HG03521 (cell line): Measurements from ENCODE around the gene SYT2.
"Not testable (repeated sequence)": the region's sequence is repeated elsewhere in the genome, so short reads cannot be mapped to it uniquely, and the experiment has no call there.

Experiments used
- ATAC-seq: cut with Tn5 transposase; IDR thresholded peaks from one replicate; pipeline ENCODE4 v1.9.1; 2021; ENCODE audit warnings: mild to moderate bottlenecking, moderate library complexity; ENCODE audit not compliant: unreplicated experiment

SYT2 gene

DNA sequence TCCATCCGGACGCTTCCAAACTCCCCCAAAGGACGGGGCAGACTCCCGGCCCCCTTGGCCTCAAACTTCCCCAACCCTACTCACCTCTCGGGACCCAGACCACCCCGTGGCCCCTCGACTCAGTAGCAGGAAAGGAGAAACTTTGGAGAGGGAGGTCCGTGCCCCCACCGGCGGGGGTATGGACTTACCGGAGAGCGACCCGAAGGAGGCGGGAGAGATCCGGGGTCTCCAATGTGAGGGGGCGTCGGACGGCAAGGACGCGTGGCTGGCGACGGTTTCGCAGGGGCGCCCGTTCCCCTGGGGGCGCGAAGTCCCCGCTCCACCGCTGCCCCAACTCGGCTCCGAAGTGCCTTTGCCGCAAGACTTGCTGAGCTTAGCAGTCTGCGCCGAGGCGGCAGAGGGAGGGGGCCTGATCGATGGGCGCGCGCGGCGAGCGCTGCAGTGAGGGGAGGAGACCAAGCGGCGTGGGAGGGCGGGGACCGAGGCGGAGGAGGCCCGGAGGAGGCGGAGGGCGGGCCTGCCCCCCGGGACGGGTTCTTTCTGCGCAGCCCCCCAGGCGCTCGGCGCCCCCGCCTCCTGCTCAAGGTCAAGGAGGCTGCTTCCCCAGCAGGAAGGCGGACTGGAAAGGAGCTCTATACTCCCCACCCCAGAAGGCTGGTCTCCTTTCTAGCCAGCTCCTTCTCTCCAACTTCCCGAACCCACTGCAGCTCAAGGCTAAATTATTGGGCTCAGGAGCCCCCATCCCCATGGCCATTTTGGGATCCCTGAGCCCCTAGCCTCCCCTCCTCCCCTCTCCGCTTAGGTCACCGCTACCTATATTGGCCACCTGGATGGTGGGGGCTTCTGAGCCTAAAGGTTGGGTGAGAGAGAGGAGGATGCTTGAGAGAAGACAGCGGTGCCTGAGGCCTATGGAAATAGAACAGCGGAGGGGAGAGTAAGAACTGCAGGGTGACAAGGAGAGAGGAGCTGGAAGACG is at the start of gene SYT2:
SYT2 (minus strand) TSS at position 385 of the 976 bp plus-strand sequence. CDS start 104,682 bp downstream, outside the sequence.
- ATAC-seq = no peak

DNA sequence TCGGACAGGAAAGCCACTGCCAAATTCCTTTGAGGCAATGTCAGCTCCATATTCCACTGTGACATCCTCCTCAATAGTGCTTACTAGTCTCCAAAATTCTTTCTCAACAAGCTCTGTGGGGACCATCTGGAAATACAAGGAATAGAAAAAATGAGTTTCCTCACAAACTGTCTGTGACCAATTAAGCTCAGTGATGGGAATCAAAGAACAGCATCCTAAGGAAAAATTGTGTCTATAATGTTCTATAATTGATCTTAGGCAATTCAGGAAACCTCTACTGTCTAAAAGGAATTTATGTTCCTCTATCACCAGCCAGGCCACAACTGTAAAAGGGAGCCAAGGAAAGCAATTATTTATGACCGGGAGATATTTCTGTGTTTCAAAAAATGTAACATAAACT is 46.1 kb upstream of the SYT2 start:
- no peak for ATAC-seq

DNA sequence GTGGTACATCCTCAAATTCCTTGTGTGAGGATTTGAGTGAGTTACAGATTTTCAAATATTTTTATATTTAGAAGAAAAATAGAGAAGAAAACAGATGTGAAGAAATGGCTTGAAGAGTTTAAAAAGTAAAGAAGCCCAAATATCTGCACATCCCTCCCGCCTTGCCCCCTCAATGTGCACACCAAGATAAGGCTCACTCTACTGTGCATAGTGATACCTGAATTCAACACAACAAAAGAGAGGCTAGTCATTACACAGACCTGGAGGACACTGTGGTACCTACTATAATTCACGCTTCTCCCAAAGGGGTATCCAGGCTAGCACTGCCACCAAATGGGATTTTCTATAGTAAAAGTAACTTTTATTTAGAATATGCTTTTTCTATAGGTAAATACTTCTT is 44.0 kb upstream of the SYT2 start:
- ATAC-seq = no peak

DNA sequence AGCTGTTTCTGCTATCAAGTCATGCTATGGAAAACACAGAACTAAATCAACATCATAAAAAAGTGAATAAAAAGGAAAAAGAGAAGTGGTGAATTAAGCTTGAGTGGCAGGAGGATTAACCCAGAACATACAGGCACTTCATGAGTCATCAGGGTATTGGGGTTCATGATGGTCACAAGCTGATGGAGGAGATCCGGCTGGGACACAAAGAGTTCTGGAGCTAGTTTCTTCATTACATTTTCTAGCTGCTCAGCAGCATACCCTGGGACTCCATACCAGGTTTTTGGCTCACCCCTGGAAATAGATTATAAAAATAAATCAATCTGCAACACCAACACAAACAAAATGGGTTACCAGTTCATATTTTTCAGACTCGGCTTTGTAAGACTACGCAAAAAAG is 42.5 kb upstream of the SYT2 start:
- ATAC-seq = no peak

DNA sequence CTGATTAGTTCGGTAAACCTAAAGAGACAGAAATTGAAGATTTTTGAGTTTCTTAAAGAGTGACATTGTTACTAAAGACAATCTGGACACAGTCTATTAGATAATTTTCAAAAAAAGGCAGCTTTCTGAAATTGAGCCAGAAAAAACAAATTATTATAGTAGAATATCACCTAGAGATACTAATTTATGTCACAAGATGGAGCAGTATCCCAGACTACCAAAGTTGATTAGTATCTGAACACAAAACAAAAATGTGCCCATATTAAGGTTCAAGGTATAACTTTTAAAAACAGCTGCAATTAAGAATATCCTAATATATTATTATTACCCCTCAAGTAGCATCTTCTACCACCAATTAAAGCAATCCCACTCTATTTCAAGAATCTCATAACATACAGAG is 40.5 kb upstream of the SYT2 start:
- ATAC-seq = no peak

DNA sequence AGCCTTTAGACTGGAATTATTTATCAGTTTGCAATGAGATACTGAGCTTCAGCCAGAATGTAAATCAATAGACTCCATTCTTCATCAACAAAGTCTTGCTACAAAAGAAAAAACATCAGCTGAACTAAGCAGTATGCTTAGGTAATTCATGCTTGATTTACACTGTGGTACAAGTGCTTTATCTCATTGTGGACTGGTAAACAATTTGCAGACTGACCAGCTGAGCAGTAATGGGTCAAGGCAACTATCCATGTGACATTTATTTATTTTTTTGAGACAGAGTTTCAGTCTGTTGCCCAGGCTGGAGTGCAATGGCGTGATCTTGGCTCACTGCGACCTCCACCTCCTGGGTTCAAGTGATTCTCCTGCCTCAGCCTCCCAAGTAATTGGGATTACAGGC is 39.8 kb upstream of the SYT2 start:
- ATAC-seq = no peak

DNA sequence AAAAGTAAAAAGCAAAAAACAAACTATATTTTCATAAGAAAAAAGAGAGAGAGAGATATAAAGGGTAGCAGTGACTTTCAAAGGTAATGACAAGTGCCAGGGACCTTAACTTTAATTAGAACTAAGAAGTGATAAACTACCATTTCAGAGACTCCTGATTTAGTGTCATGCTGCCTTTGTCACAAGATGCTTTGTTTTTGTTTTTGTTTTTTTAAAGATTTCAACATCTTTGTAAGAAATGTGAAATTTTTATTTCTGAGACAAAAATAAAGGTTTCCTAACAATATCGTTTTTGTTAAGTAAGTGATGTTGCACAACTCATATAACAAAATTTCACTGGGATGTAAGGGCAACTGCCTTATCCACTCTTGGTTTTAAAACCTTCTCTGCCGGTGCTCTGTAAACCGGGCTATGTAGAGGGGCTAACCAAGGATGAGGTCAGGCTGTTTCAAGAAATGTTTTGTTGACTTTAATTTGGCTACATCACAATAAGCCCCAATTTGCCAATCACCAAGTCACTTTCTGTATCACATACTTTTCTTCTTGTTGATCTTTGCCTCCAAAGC is 35.2 kb upstream of the SYT2 start:
- no peak for ATAC-seq

DNA sequence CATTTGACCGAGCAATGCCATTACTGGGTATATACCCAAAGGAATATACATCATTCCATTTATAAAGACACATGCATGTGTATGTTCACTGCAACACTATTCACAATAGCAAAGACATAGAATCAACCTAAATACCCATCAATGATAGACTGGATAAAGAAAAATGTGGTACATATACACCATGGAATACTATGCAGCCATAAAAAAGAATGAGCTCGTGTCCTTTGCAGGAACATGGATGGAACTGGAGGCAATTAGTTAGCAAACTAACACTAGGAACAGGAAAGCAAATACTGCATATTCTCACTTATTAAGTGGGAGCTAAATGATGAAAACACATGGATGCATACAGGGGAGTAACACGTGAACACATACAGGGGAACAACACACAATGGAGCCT is 34.5 kb upstream of the SYT2 start:
- not testable (repeated sequence) for ATAC-seq

DNA sequence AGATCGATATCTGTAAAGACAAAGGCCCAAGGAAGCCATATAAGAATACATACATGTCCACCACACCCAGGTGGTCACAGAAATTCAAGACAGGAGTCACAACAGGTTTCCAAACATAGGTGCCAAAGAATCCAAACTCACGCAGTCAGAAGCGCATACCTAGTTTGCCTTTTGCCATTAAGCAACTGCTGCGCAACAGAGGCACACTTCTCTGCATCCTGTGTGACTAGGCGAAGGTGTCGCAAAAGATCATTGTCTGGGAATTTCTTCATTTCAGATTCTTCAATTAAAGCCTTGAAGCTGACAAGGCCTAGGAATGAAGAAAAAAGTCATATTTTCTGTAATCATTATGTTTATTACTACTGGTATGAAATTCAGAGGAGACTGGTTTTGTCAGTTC is 32.2 kb upstream of the SYT2 start:
- no peak for ATAC-seq

DNA sequence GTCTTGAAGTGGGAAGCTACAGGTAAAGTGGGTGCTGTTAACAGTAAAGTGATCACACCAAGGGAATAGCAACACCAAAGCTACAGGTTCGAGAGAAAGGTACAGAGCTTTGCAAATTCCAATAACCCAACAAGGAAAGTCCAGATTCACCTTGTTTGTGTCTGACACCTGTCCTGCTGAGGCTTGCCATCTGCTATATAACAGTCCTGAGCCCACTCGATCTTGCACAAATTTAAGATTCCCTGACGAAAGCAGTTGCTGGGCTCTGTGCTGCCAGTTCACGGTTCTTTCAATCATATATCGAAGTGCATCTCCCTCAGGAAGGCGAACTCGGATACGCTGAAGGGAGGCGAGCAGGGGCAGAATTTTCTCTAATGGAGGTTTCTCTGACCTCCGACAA is 23.0 kb upstream of the SYT2 start:
- no peak for ATAC-seq

DNA sequence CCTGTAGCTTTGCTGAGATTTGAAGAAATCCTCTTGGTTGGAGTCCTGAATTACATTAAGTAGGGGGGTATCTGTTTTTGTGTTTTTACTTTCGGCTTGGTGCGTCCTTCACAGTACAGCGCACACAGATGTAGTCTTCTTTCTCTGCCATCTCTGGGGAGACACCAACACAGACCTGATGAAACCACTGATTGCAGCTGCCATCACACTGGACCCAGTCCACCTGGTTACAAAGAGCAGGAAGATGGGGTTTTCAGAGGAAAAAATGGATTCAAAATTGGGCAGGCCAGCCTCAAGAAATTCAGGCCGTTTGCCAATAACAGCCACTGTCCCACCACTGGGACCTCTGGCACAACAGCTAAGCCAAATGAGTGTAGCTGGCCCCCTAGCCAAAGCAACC is 18.7 kb upstream of the SYT2 start:
- no peak for ATAC-seq

DNA sequence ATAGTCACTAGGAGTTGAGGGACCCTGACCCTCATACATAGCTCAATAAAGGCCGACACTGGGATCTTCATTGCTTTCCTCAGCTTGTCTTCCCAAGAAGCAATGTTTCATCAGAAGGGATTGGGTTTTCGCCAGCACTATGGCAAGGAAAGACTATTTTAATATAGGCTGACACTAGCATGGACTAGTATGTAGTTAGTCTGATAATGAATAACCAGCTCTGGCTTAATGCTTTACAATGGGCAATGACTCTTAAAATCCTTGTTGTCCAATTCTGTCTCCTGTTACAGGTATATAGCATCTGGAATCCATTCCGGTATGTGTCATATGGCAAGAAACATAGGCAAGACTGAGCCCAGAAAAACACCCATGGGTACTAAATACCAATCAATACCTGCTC is 15.3 kb upstream of the SYT2 start:
- no peak for ATAC-seq

DNA sequence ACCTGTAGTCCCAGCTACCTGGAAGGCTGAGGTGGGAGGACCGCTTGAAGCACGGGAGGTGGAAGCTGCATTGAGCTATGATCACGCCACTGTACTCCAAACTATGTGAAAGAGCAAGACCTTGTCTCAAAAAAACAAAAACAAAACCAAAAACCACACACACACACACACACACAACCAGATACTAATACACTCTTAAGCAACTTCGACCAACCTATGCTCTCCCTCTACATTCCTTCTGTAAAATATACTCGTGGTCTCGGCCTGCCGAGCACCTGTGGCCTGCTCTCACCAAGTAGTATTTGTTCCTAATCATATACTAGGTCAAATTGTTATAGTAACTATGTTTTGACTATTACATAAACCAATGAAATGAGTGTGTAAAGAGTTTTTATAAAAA is 13.5 kb upstream of the SYT2 start:
- no peak for ATAC-seq

DNA sequence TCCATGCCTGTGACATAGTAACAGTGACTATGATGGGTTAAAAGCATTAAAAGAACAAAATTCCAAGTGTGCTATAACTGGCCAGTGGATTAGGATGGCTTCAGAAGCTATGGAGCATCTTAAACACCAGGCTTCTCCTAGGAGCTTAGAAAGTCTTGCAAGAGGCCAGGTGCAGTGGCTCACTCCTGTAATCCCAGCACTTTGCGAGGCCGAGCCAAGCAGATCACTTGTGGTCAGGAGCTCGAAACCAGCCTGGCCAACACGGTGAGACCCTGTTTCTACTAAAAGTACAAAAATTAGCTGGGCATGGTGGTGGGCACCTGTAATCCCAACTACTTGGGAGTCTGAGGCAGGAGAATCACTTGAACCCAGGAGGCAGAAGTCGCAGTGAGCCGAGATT is 12.8 kb upstream of the SYT2 start:
- ATAC-seq = not testable (repeated sequence)

DNA sequence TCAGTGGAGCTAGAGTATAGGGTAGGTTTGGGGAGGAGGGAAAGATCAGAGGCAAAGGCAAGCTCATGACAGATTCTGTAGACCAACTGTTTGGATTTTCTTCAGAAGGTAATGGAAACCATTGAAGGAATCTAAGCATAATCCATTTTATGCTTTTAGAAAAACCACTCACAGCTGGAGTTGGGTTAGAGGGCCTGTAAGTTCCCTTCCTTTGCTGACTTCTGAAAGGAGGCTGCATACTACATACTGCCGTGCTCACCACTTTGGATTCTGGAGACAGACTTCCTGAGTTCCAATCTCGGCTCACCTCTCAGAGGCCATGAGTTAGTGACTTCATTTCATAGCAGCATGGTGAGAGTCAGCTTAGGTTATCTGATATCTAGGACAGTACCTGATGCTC is 6.4 kb upstream of the SYT2 start:
- no peak for ATAC-seq

DNA sequence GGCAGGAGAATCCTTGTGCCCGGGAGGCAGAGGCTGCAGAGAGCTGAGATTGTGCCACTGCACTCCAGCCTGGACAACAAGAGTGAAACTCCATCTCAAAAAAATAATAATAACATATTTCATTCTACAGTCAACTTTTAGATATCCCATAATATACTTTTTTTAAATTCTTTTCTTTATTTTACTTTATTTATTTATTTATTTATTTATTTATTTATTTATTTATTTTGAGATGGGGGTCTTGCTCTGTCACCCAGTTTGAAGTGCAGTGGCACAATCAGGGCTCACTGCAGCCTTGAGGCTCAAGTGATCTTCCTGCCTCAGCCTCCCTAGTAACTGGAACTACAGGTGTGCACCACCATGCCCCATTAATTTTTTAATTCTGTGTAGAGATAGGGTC is 3.9 kb upstream of the SYT2 start:
- not testable (repeated sequence) for ATAC-seq

DNA sequence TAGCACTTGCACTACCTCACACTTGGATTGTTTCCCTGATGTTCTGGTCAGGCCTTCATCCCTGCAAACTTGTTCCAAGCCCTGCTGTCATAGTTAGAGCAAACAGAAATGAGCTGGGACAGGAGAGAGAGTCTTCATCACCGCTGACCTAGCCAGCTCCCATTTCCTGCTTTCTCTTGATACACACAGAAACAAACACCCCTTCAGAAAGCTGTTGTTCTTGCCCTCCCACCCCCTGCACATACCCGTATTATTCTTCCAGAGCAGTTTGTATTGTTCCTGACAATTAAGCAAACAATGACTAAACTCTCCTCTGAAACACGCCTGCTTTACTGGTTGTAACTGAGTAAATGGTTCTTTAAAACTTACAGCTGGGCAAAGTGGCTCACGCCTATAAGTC is 2.9 kb upstream of the SYT2 start:
- no peak for ATAC-seq

DNA sequence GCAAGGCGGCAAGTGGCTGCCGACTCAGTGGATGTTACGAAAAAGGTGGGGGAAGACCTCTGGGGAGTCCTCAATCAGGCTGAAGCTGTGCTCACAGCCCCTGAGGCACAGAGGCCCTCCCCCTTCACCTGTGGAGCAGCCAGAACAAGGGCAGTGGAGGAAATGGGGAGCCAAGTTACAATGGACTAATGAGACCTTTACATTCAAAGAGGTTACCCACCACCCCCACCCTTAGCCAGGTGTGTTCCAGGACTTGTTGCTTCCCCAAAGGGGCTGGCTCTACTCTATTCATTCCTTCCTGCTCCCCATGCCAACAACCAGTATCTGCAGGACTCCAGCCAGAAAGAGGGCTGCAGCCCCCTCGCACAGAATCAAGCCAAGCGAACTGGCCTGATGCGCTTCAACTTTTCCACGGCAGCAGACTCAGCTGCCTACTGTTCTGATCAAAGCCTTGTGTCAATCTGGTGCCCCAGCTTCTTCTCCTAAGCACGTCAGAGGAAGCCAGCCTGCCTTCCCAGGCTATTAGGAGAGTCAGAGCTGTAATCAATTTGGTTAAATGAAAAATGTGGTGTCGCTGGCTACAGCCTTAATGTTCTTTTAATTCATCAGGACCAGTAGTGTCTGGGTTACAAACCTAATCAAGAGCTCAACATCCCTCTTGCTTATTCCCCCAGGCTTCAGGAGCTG is 1.8 kb upstream of the SYT2 start:
- no peak for ATAC-seq

DNA sequence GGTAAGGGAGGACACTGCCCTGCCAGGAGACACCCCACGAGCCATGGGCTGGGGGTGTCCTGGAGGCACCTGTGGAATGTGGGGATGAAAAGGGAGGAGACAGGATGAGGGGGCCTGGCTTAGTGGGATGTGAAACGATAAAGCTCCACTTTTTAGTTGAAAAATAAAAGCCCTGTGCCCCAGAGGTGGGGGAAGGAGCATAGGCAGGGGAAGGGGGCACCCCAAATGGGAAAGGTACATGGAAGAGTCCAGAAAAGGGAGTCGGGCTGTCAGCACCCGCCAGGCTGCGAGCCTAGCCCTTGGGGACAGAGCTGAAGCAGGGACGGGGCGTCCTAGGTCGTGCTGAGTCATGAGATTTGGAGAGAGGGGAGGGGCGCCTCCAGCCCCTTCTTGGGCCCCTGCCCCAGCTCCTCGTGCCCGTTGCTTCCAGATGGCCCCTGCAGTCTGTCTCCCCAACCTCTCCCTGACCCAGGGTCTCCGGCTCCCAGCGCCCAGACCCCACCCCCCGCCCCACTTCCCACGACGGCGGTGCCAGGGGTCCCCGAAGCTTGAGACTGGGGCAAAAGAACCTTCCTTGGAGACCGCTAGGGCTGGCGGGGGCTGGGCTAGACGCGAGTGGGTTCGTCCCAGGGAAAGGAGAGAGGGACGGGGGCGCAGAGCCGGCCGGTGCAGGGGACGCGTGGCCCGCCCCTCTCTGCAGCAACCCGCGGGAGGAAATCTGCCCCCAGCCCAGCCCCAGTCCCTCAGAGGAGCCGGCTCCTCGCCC is 795 bp downstream of the SYT2 start:
- ATAC-seq = no peak

DNA sequence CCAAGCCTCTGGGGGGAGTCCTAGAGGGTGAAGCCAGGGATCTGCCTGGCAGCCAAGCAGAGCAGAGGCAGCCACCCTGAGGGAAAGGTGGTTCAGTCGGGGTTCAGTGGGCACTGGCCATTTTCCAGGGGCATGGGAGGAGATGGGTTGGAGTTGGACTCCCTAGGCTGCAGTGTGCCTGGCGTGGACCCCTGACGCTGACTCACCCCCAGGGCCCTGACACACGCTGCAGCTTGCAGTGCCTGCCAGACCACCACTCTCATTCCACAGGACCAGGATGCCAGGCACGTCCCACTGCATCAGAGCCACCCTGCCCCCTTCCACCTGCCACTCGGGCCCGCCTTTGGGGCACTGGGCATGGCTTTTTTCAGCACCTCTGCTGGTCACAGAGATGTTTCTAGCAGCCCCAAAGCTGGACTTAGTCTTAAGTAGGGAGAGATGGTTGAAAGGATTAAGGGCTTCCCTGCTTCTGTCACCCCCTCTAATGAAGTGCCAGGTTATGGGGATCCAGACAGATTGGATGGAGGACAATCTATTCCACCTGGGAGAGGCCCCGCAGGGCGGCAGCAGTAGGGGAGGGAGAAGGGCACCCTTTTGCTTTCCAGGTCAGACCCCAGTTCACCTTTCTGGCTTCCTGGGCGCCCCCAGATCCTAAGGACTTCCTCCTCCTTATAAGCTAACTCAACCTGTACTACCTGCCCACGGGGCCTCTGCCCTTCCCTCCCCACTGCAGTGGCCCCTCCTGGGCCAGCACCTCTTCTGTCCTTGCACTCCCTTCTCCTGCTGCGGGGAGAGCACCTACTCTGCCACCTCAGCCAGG is 1.6 kb downstream of the SYT2 start:
- no peak for ATAC-seq
